CD14-positive monocyte (primary cell): Measurements from ENCODE around the gene RGL1. TPM values are rescaled to one million over a fixed set of nuclear protein-coding genes. Genes with fewer than 3 reads are reported as not detected.

Experiments used
- DNase-seq, 3 donors: peaks; one replicate each; pipeline ENCODE4 v3.0.0-alpha.2; 2011 to 2022
- H2AFZ ChIP-seq: 2 replicates; pipeline ENCODE4 v1.6.0; 2012; ENCODE audit warnings: mild to moderate bottlenecking, low read depth, low read length, inconsistent platforms; ENCODE audit not compliant: insufficient read depth, poor library complexity, severe bottlenecking
- H3K27ac ChIP-seq, 2 donors: 1 replicate in 1 of 2; 2 replicates in 1 of 2; pipeline ENCODE4 v1.5.1; 2012 to 2013; ENCODE audit warnings: low read length in 2 of 2, control low read depth in 1 of 2, inconsistent platforms in 1 of 2, low read depth in 1 of 2, mild to moderate bottlenecking in 1 of 2
- H3K27me3 ChIP-seq, 2 donors: one replicate each; pipeline versions ENCODE4 v1.6.0 to v1.6.1; 2011 to 2013; ENCODE audit warnings: low read length in 2 of 2; ENCODE audit not compliant: control insufficient read depth in 2 of 2, insufficient read depth in 2 of 2
- H3K36me3 ChIP-seq, 2 donors: replicated peaks in 1 of 2; 1 replicate in 1 of 2; 2 replicates in 1 of 2; pipeline versions ENCODE4 v1.5.1 to v1.6.1; 2012 to 2013; ENCODE audit warnings: low read length in 2 of 2, control low read depth in 1 of 2, inconsistent platforms in 1 of 2, mild to moderate bottlenecking in 1 of 2; ENCODE audit not compliant: insufficient read depth in 2 of 2, control insufficient read depth in 1 of 2
- H3K4me1 ChIP-seq, 2 donors: 1 replicate in 1 of 2; 2 replicates in 1 of 2; pipeline versions ENCODE4 v1.5.1 to v1.6.1; 2012 to 2013; ENCODE audit warnings: low read length in 2 of 2, control low read depth in 1 of 2, inconsistent platforms in 1 of 2, mild to moderate bottlenecking in 1 of 2, moderate library complexity in 1 of 2; ENCODE audit not compliant: insufficient read depth in 2 of 2, control insufficient read depth in 1 of 2
- H3K4me2 ChIP-seq: replicated peaks from 2 replicates; pipeline ENCODE3; 2012; ENCODE audit warnings: low read length, moderate library complexity, mild to moderate bottlenecking; ENCODE audit not compliant: poor library complexity, severe bottlenecking; ENCODE audit errors: extremely low read depth
- H3K4me3 ChIP-seq, 3 experiments: fragments of 200-600 bp in 1 of 3; sonication (generic) in 1 of 3; replicated peaks in 1 of 3; 1 replicate in 2 of 3; 2 replicates in 1 of 3; pipeline ENCODE4 v1.5.1; 2011 to 2013; ENCODE audit warnings: low read length in 3 of 3, mild to moderate bottlenecking in 3 of 3, control low read depth in 2 of 3, low read depth in 2 of 3, inconsistent platforms in 1 of 3, moderate library complexity in 1 of 3
- H3K79me2 ChIP-seq: 2 replicates; pipeline ENCODE4 v1.6.0; 2012; ENCODE audit warnings: mild to moderate bottlenecking, control low read depth, inconsistent platforms, low read length, moderate library complexity; ENCODE audit not compliant: insufficient read depth
- H3K9ac ChIP-seq: 2 replicates; pipeline ENCODE4 v1.6.0; 2017; ENCODE audit warnings: low read length, mild to moderate bottlenecking; ENCODE audit not compliant: insufficient read depth, poor library complexity, severe bottlenecking
- H3K9me3 ChIP-seq, 2 donors: replicated peaks in 1 of 2; 1 replicate in 1 of 2; 2 replicates in 1 of 2; pipeline versions ENCODE4 v1.5.1 to v1.6.1; 2012 to 2013; ENCODE audit warnings: low read length in 2 of 2, control low read depth in 1 of 2; ENCODE audit not compliant: control insufficient read depth in 1 of 2, insufficient read depth in 1 of 2
- H4K20me1 ChIP-seq: 2 replicates; pipeline ENCODE4 v1.6.0; 2012; ENCODE audit warnings: mild to moderate bottlenecking, low read length, control low read depth, moderate library complexity; ENCODE audit not compliant: insufficient read depth
- H3K27ac Mint-ChIP-seq, 7 donors: one replicate each; pipeline ENCODE4 v1.8.0; 2020; ENCODE audit warnings: mild to moderate bottlenecking in 7 of 7, mixed read lengths in 7 of 7, moderate library complexity in 6 of 7, inconsistent platforms in 2 of 7
- H3K27me3 Mint-ChIP-seq, 3 donors: one replicate each; pipeline ENCODE4 v1.8.0; 2021 to 2022; ENCODE audit warnings: low read depth in 3 of 3, mild to moderate bottlenecking in 3 of 3, mixed read lengths in 3 of 3, moderate library complexity in 3 of 3, inconsistent platforms in 1 of 3
- H3K36me3 Mint-ChIP-seq, 2 donors: one replicate each; pipeline ENCODE4 v1.8.0; 2020; ENCODE audit warnings: mixed read lengths in 2 of 2, inconsistent platforms in 1 of 2, mild to moderate bottlenecking in 1 of 2
- H3K4me1 Mint-ChIP-seq: one replicate; pipeline ENCODE4 v1.8.0; 2020; ENCODE audit warnings: mild to moderate bottlenecking, mixed read lengths
- H3K4me3 Mint-ChIP-seq, 2 donors: one replicate each; pipeline ENCODE4 v1.8.0; 2020; ENCODE audit warnings: mild to moderate bottlenecking in 2 of 2, mixed read lengths in 2 of 2, moderate library complexity in 1 of 2
- H3K9me3 Mint-ChIP-seq, 7 donors: one replicate each; pipeline ENCODE4 v1.8.0; 2020 to 2022; ENCODE audit warnings: mixed read lengths in 7 of 7, mild to moderate bottlenecking in 6 of 7, moderate library complexity in 6 of 7, inconsistent platforms in 2 of 7
- CTCF ChIP-seq: fragments of 200-600 bp; IDR thresholded peaks from one replicate; pipeline ENCODE4 v1.8.0; 2022; ENCODE audit warnings: antibody characterized with exemption, mild to moderate bottlenecking
- WGBS: methylation state at CpG from one replicate; pipeline ENCODE4 v1.1.5; 2013; ENCODE audit warnings: missing lambda C conversion rate; ENCODE audit not compliant: insufficient coverage; 5-methylcytosine and 5-hydroxymethylcytosine counted together
- intact Hi-C, 2 donors: fragments of 100-400 bp; cut with micrococcal nuclease; formaldehyde crosslinking; loops; one replicate each; pipeline versions ENCODE4 v1.15.0 to v1.15.1; 2023
- polyA plus RNA-seq, 3 donors: library from polyadenylated mRNA; depleted of rRNA in 1 of 3; unstranded in 2 of 3; stranded (reverse) in 1 of 3; fragments of 300-500 nt in 2 of 3; fragments of >200 nt in 1 of 3; fragmentation: Illumina TruSeq in 2 of 3; gene quantifications; 1 replicate in 2 of 3; 2 replicates in 1 of 3; pipeline ENCODE4 v1.2.3, GENCODE V29; 2012 to 2021

The RGL1 gene
- polyA plus RNA-seq, 3 donors: 1.2 to 3.3 (median 2.0) TPM

GRCh38 chr1:183787704-183788103, 17.2 kb upstream of the RGL1 start:
- Histone ChIP-seq H3K9ac (no peak overlapping the region), H2AFZ (no peak overlapping the region), H3K27me3 (peaks cover 0 to 3% of the 10 kb centered on the region in 2 donors), H3K9me3 (no peaks in the 10 kb centered on the region), H3K36me3 (no peaks in the 10 kb centered on the region), H3K4me2 (no peak overlapping the region), H3K79me2 (no peaks in the 10 kb centered on the region), H3K27ac (no peak overlapping the region), H3K4me3 (no peak overlapping the region), H3K4me1 (no peaks in the 10 kb centered on the region), H4K20me1 (no peaks in the 10 kb centered on the region)
- no peak overlapping the region for H3K4me3 Mint-ChIP-seq
- peaks cover 0 to 5% (median 3%) of the 10 kb centered on the region in 3 donors for H3K27me3 Mint-ChIP-seq
- intact Hi-C loops: no loop called here
- no peak overlapping the region for H3K27ac Mint-ChIP-seq
- peaks cover 0 to 3% (median 0%) of the 10 kb centered on the region in 7 donors for H3K9me3 Mint-ChIP-seq
- no peak for DNase-seq
- no peaks in the 10 kb centered on the region for H3K36me3 Mint-ChIP-seq
- H3K4me1 Mint-ChIP-seq: peaks cover 8% of the 10 kb centered on the region
- 40% methylated on average over 1 of the region's 2 CpGs for WGBS
- no peak for TF ChIP-seq CTCF

- H3K79me2 ChIP-seq: no peaks in the 10 kb centered on the region
- intact Hi-C loops: no loop called here
- H4K20me1 ChIP-seq: no peaks in the 10 kb centered on the region
- H3K4me1 Mint-ChIP-seq: peaks cover 8% of the 10 kb centered on the region
- no peak overlapping the region for H2AFZ ChIP-seq
- DNase-seq: no peak
- H3K9me3 Mint-ChIP-seq: peaks cover 0 to 3% (median 0%) of the 10 kb centered on the region in 7 donors
- H3K27ac Mint-ChIP-seq: no peak overlapping the region
- no peak overlapping the region for H3K9ac ChIP-seq
- H3K4me3 Mint-ChIP-seq: no peak overlapping the region
- H3K4me2 ChIP-seq: no peak overlapping the region
- no peaks in the 10 kb centered on the region for H3K9me3 ChIP-seq
- H3K4me1 ChIP-seq: no peaks in the 10 kb centered on the region
- H3K27me3 ChIP-seq: peaks cover 0 to 3% of the 10 kb centered on the region in 2 donors
- peaks cover 0 to 12% (median 1%) of the 10 kb centered on the region in 3 donors for H3K27me3 Mint-ChIP-seq
- no peak for TF ChIP-seq CTCF
- no peak overlapping the region for H3K27ac ChIP-seq
- no peaks in the 10 kb centered on the region for H3K36me3 ChIP-seq
- no peaks in the 10 kb centered on the region for H3K36me3 Mint-ChIP-seq
- no peak overlapping the region for H3K4me3 ChIP-seq
Observed at GRCh38 chr1:183791319-183791718, 13.6 kb upstream of the RGL1 start.
